Measurements from ENCODE around the gene CIITA. TPM values are rescaled to one million over a fixed set of nuclear protein-coding genes. Genes with fewer than 3 reads are reported as not detected.

CIITA gene
- total RNA-seq, 1 experiment from 2014 or later, result not detected

- no peaks in the 10 kb centered on the region; the same call in 1 of the 2 replicates for H3K79me2 ChIP-seq (ENCODE audit: insufficient read depth, low read length)
- no peak overlapping the region for H2BK120ac ChIP-seq (ENCODE audit: low read depth, low read length, poor library complexity, severe bottlenecking)
- H3K4me2 ChIP-seq (ENCODE audit: insufficient read depth, insufficient read length, low read length), result peak overlapping the region; percentile 65
- no peak overlapping the region for H2BK5ac ChIP-seq (ENCODE audit: insufficient read length, low read length)
- H3K27ac ChIP-seq (ENCODE audit: insufficient read length, low read depth, low read length), result no peak overlapping the region
- H3K18ac ChIP-seq (ENCODE audit: insufficient read length, low read depth, low read length), result no peak overlapping the region
- no peak overlapping the region for H4K8ac ChIP-seq (replicated peaks; ENCODE audit: insufficient read length, low read depth, low read length)
- no peak overlapping the region for H2AFZ ChIP-seq (ENCODE audit: low read length)
- no peaks in the 10 kb centered on the region for H4K20me1 ChIP-seq (ENCODE audit: control insufficient read depth, insufficient read depth, insufficient read length)
- no peak overlapping the region for H3K56ac ChIP-seq (ENCODE audit: insufficient read length, low read depth, low read length)
- no peaks in the 10 kb centered on the region for H3K9me3 ChIP-seq (ENCODE audit: control insufficient read depth, low read depth, low read length)
- H3K4me1 ChIP-seq (ENCODE audit: insufficient read depth, low read length), result peaks cover 3% of the 10 kb centered on the region; the same call in 1 of the 2 replicates
- H2AK5ac ChIP-seq (ENCODE audit: insufficient read length, low read length), result no peak overlapping the region
- no peak for TF ChIP-seq CTCF (conservative IDR thresholded peaks at IDR 0.05)
- Mint-ChIP-seq H3K4me1 (peaks cover 29 to 32% of the 10 kb centered on the region in 2 experiments), H3K27me3 (ENCODE audit: low read depth) (no peaks in the 10 kb centered on the region; the same call in 1 of the 2 replicates), H3K36me3 (ENCODE audit: insufficient read depth in 1 of 3, low read depth in 3 of 3) (peaks cover 8 to 26% (median 14%) of the 10 kb centered on the region in 3 experiments; a peak in 6 of 7 replicates), H3K27ac (no peak overlapping the region; a peak in 1 of 7 replicates), H3K4me3 (peak overlapping the region; percentile 87 to 95; a peak in 3 of 5 replicates), H3K9me3 (no peaks in the 10 kb centered on the region)
- no peak for DNase-seq
- H2BK15ac ChIP-seq (ENCODE audit: low read depth, low read length), result no peak overlapping the region
- peaks cover 11% of the 10 kb centered on the region for H3K23me2 ChIP-seq (ENCODE audit: insufficient read length, low read depth, low read length, poor library complexity, severe bottlenecking)
- H3K4ac ChIP-seq (ENCODE audit: low read depth, low read length), result no peak overlapping the region
- H2BK12ac ChIP-seq (ENCODE audit: insufficient read length, low read depth, low read length), result no peak overlapping the region
- WGBS (ENCODE audit: extremely low coverage, insufficient read length, low lambda C conversion rate), result no CpG with 5 or more reads among the region's 7 CpGs
- H2BK20ac ChIP-seq (ENCODE audit: low read depth, low read length, poor library complexity, severe bottlenecking), result no peak overlapping the region
- H3K23ac ChIP-seq (ENCODE audit: insufficient read length, low read depth, low read length), result no peak overlapping the region
- H3K79me1 ChIP-seq (ENCODE audit: insufficient read depth, low read depth, low read length, poor library complexity, severe bottlenecking), result peaks cover 3% of the 10 kb centered on the region
- H3K9ac ChIP-seq (ENCODE audit: extremely low read depth, insufficient read length, low read length), result no peak overlapping the region
- H4K91ac ChIP-seq (ENCODE audit: insufficient read length, low read depth, low read length), result no peak overlapping the region
- H3K27me3 ChIP-seq (ENCODE audit: insufficient read depth, low read length), result no peaks in the 10 kb centered on the region
- no peak overlapping the region for H4K5ac ChIP-seq (ENCODE audit: insufficient read length, low read depth, low read length)
- no peak overlapping the region for H3T11ph ChIP-seq (ENCODE audit: low read length)
- no peak overlapping the region for H3K14ac ChIP-seq (ENCODE audit: insufficient read depth, low read length)
These were observed 62.7 kb downstream of the CIITA start for GRCh38 chr16:10939649-10940234.
